CD4-positive, alpha-beta T cell treated with Interleukin-6 for 4 hours (primary cell): Measurements from ENCODE around the gene RAB8B.

Experiments
- DNase-seq: peaks from one replicate; pipeline ENCODE4 v3.0.0-alpha.2; 2020; ENCODE audit warnings: mixed read lengths

Gene RAB8B

DNA sequence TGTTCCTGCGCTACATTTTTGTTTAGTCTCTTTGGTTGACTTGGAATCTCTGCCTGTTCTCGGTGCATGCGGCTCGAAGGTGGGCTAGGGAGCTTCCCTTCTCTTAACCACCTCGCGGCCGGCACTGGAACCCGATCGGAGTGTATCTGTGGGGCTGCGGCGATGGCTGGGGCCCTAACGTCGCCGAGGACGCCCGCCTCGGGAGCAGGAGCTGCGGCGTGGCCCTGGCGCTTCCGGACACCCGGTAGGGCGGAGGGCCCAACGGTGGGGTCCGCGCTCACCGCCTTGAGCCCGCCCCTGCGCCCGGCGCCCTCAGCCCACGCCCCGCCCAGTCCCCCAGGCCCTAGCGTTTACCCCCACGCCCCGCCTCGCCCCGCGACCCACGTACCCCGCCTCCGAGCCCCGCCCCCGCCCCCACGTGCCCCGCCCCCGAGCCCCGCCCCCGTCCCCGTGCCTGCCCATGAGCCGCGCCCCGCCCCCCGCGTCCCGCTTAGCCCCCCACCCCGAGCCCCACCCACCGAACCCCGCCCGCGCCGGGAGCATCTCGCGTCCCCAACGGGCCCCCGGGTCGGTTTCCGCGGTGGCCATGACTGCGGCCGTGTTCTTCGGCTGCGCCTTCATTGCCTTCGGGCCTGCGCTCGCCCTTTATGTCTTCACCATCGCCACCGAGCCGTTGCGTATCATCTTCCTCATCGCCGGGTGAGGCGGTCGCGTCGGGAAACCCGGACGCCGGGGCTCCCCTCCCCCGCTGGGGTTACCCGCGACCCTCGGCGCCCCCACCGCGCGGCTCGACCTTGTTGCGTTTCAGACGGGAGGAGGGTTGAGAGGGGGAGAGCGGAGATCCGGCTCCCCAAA is 87.9 kb downstream of the RAB8B start, which contains the start of gene APH1B:
Gene APH1B (plus strand): TSS at position 568 of the 855 bp plus-strand sequence. CDS start 19 bp downstream, at position 587.
- DNase-seq = peak; percentile 94

DNA sequence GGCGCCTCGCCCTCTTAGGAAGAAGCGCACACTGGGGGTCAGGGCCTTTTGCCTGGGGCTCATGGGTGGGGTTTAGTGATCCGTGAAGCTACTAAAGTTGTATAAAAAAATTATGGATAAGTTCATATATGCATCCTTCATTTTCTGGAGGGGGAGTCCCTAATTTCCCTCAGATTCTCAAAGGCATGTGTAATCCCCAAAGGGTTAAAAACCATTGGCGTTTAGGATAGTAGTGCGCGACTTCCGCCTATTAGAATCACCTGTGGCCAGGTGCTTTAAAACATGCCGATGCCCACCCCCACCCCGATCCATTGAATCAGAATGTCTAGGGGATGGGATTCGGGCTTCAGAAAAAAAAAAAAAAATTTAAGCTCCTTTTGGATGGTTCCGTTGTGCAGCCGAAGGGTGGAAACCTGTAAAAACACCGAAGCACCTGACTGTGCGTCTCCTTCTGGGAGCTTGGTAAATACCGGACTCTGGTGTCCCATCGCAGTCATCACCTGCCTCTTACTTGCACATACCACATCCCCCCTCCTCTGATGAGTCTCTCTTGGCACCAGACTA is 88.6 kb downstream of the RAB8B start:
- peak; percentile 9 for DNase-seq

DNA sequence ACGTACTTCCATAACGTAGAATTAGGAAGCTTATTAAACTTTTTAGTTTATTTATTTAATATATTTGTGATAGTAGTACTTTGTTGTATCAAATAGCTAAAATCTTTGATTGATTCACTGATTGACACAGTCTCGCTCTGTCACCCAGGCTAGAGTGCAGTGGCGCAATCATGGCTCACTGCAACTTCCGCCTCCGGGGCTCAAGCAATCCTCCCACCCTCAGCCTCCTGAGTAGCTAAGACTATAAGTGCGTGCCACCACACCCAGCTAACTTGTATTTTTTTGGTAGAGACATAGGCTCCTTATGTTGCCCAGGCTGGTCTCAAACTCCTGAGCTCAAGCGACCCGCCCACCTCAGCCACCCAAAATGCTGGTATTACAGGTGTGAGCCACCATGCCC is 93.7 kb downstream of the RAB8B start:
- DNase-seq = no peak

DNA sequence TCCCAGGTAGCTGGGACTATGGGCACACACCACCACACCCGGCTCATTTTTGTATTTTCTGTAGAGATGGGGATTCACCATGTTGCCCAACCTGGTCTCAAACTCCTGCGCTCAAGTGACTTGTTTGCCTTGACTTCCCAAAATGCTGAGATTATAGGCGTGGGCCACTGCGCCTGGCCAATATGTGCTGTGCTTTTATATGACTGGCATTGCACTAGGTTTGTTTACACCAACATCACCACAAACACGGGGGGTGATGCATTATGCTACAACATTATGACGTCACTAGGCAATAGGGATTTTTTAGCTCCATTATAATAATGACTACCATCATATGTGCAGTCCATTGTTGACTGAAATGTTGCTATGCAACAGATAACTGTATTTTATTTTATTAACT is 94.9 kb downstream of the RAB8B start:
- no peak for DNase-seq

DNA sequence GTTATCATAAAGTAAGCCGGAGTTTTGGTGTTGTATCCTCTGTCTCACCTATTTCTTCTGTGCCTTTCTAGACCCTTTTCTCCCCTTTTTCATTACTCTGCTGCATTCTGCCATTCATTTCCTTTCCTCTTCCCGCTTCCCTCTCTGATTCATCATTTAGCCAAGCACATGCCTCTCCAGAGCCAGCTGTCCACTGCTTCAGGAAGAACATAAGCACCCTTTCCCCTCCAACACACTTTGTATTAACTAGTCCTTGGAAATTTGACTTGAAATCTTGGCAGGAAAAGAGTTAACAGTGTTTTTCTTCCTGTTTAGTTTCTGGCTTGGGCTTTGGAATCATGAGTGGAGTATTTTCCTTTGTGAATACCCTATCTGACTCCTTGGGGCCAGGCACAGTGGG is 97.7 kb downstream of the RAB8B start:
- no peak for DNase-seq

DNA sequence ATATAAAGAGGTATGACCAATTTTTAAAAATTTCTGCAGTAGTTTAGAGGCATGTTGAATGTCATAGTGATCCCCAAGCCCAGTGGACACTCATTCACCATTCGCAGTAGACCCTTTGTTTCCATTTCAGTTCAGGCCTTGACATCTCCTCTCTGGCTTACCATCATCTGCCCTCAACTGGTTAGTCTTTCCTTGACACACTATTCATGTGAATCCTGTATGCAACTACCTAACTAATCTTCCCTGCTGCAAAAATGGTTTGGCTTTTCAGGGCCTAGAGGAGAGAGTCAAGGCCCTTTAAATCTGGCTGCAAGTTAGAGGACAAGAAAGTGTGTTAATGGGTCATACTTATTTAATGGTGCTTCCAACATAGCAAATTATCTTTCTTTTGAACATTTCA is 98.9 kb downstream of the RAB8B start:
- DNase-seq = no peak

DNA sequence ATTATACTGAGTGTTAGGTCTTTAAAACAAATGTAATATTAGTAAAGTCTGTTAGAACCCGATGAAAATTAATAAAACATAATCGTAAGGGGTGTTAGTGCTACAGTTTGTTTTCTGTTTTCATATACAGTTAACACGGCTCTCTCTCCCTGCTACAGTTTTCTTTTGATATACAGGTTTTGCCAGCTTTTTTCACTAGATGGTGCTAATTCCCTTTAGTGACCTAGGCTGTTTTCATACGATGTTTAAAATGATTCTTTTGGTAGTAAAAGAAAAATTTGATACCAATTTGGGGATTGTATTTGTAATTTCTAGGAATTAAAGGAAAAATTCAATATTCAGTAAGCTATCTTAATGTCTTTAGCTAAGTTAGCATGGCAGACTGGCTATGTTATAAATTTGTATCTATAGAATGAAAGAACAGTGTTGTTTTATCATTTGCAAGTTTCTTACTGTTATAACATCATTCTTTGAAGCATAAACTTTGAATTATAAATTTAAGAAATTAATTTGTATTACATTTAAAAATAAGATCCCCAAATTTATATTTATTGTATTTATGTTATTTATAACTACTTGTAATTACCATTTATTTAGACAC is 99.5 kb downstream of the RAB8B start:
- no peak for DNase-seq

DNA sequence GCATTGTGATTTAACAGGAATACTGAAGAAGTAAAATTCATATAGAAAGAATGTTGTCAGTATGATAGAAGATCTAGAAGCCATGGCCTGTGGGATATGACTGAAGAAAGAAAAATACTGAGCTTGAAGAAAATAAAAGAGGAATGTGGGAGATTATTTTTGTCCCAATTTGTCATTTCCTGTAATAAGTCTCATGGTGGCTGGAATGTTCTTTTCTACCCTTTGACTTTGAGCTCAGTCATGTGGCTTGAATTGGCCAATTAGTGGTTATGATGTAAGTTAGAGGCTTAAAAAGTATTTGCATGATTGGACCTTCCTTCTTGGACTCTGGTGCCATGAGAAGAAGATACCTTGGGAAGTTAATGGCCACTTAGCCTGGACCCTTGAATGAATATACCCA is 102.1 kb downstream of the RAB8B start:
- no peak for DNase-seq

DNA sequence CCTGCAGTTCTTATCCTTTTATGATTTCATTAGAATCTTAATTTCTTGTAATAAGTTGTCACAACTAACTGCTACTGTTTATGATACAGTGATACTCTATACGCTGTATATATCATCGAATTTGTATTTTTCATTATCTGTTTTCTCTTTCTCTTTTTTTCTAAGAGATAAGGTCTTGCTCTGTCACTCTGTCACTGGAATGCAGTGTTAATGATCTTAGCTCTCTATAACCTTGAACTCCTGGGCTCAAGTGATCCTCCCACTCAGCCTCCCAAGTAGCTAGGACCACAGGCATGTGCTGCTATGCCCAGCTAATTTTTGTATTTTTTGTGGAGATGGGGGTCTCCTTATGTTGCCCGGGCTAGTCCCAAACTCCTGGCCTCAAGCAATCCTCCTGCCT is 102.8 kb downstream of the RAB8B start:
- DNase-seq = no peak

DNA sequence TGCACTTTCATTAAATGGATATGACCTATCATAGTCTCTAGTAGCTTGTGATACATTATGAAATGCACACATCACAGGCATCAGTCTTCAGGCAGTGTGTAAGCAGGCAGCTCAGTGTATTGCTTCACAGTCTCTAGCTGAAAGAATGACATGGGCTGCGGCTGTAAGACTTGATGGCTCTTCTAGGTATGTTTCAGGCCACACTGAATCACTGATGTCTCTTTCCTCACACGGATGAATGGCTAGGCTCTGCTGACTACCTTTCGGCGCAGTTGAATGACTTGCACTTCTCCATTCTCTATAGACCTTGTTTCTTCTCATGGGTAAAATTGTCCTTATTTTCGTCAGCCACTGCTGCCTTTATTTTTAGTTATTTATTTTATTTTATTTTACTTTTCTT is 103.4 kb downstream of the RAB8B start:
- no peak for DNase-seq

DNA sequence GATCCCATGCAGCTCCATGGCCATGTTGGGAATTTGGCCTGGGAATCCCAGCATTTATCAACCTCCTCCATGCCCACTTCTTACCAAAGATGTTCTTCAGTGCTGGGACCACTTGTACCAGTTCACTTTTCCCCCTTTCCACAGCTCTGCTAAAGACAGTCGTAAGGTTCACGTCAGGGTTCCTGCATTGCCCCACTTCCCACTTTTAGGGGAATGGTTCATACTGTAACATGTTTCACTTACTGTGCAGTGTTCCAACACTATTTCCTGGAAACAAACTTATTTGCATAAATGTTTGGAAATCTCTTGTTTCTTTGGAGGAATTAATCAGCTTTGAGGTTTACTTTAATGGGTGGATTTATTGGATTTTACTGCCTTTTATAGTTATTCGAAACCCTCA is 105.0 kb downstream of the RAB8B start:
- DNase-seq = no peak

DNA sequence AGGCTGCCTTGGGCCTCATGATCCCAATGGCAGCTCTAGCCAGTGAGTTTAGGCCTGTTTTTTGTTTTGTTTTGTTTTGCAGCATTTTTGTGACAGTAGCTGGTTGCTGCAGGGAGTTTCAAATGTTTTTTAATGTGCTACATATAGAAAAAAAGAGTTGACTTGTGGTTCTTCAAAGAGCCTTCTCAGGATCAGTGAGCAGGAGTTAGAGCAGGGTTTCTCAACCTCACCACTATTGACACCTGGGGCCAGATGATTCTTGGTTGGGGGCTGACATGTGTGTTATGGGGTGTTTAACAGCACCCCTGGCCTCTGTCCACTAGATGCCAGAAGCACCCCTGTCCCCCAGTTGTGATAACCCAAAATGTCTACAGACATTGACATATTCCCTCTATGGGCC is 105.9 kb downstream of the RAB8B start:
- DNase-seq = no peak

DNA sequence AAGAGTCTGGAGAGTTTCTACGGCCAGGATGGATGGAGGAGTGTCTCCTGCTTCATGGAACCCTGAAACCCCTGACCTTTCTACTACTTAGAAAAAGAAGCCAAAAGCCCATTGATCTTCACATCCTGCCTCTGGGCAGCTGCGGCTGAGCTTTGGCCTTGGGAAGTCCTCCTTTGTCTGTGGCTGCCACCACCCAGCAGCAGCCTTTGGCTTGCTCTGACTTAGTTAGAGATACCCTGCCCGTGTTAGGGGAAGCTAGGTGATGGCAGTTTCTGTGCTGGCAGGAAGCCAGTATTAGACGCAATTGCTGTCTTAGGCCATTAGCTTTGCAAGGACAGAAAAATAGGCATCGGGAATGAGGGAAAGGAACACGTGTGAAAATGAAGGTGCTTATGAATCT is 106.8 kb downstream of the RAB8B start:
- DNase-seq = no peak

DNA sequence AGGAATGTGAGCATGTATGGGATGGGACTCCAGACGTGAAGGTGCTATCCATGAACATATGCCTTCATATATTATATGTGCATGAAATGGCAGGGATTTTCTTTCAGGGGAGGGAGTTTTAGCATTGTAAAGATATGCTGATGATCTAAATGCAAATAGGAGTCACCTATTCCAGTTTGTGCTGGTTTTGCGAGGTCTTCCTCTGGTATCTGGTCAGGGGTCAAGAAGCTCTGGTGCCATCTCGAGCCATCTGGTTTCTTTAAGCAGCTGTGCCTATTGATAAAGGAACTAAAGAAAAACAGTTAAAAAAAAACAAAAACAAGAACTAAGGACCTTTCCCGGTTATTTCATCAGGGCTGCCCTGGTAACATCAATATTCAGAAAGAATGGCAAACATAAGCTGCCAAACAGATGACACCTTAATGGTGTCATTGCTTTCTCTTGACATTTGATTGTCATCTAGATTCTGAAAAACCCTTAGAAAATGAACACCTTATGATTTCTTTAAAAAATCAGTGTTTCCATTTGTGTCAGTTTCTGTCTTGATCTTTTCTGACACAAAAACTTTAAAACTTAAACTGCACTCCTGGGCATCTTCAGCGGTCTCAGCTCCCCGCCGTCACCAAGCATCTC is 110.7 kb downstream of the RAB8B start:
- DNase-seq = no peak

DNA sequence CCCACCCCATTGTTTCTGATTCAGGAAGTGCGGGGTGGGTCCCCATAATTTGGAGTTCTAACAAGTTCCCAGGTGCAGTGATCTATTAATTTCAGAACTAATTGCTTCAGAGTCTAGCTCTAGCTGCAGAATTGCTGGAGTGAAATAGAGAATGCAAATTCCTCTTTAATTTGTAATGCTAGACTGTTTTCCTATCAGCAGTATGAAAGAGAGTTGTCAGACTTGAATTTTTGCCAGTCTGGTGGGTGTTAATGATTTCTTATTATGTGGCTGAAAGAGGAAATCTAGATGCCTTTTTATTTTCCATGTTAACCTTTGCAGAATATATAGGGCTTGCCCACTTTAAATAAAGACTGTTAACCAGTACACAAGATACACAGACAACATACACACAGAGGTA is 111.7 kb downstream of the RAB8B start:
- no peak for DNase-seq

DNA sequence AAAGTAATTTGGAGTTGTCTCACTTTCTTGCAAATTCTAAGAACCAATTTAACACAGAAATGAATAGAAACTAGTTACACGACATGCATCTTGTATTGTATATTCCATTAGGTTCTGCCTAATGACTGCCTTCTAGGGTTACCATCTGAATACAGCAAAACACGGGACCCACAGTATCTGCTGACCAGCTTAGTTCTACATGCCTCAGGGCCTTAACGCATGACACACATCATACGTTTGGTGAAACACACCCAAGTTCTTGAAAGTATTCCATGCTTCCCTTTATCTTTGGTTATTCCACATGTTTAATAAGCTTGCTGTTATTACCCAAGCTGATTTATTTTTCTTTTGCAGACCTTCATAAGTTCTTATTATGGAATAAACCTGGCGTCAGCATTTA is 115.9 kb downstream of the RAB8B start:
- DNase-seq = no peak

DNA sequence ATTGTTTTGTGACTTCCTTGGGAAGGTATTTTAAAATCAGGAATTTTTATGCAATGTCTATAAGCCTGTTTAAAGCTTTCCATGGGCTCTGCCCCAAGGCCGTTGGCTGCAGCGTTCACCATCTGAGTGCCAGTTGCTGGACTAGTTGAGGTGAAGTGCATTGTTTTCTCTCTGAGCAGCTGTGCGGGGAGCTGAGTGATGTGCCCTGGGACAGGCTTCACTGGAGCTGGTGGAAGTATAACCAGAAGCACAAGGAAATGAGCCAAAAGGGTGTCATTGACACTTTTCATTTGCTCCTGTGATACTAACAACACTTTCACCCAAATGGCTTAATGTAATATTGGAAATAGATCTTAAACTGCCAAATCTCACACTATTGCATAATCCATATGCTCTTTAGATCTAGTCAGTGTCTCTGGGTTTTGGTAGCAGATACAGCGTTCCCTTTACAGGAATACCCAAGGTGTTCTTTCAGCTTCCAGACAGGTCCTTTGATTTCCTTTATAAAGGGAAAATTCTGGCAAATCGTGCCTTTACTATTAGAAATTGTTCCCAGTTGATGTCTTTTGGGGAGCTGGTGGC is 117.2 kb downstream of the RAB8B start:
- no peak for DNase-seq

DNA sequence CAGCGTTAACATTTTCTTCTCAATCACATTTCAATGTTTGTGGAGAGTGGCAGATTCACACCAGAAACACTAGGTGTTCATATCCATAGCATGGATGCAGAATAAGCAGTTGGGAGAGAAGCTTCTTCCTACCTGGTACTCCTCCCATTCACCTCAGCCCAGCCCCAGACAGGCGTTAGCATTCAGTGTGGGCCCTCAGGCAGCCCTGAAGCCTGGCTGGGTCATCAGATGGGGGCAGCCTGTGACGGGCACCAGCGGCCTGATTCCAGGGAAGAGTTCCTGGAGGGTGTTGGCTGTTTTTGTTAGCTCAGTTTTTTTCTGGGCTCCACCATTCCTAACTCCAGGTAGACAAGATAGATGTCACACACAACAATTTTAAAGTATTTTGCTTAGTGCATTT is 119.1 kb downstream of the RAB8B start:
- no peak for DNase-seq

DNA sequence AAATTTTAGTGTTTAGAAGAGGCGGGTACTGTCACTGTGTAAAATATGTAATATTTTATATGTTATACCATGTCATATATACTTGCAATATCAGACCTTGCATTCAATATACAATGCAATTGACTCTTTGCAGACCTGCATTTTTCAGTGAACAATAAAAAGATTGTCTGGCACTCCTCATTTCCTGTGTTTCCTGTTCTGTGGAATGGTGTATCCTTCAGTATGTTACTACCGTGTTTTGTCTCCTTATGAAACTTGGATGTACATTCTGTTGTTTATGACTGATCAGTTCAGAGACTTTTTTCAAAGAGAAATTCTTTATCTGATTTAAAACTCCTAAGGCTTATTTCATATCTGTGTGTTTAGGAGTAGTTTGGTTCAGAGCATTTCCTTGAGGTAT is 119.5 kb downstream of the RAB8B start:
- DNase-seq = no peak

DNA sequence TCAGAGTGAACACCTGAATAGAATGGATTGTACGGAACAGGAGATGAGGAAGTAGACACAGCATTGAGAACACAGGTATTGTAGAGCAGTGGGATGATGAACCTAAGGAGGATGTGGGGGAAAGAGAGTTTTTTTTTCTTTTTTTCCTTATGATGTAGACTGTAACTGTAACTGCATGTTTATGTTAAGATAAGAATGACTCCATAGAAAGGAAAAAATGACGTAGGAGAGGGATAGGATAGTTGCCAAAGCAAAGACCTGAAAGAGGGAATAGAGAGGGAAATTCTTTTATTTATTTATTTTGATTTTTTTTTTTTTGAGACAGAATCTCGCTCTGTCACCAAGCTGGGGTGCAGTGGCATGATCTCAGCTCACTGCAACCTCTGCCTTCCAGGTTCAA is 121.2 kb downstream of the RAB8B start:
- no peak for DNase-seq

DNA sequence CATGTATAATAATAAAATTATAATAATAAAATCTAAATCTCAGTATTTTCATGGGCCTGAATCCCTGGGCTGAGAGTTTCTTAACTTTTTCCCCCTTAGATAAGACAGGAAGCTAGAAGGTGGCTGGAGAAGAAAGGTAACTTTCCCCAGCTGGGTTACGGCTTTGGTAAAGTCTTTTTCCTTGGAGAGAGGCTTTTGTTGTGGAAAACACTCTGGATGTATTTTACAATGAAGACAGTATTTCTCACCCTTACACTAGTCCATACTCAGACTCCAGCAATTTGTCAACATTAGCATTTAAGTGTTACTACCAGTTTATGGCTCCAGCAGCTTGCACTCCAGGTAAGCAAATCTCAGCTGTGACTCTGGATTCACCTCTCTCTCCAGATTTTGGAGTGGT is 122.9 kb downstream of the RAB8B start:
- DNase-seq = no peak

DNA sequence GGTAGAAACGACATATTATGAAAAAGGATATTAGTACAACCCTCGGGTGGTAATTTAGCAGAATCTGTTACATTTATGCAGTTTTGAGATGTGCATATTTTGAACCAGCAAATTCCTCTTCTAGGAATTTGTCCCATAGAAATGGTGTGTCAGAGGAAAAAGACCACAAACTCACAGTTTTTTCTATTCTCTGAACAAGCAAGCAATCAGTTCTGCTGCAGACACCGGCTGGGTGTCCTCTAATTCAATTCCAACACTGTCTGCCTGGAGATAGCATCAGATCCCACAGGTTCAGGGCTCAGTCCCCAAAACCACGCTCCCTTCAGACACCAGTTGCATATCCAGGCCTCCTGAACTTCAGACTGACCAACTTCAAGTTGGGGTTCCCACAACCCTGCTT is 124.4 kb downstream of the RAB8B start:
- no peak for DNase-seq

DNA sequence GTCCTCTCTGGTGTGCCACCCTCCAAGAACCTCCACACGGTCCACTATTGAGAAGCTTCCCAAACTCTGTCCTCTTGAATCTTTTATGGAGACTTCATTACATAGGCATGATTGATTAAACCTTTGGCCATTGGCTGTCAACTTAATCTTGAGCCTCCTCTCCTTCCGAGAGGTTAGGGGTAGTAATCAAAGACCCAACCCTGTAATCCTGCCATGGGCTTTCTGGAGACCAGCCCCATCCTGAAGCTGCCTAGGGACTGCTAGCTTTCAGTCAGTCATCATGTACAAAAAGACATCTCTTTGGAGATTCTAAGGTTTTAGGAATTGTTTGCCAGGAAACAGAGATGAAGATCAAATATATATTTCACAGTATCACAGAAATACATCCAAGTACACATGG is 125.0 kb downstream of the RAB8B start:
- no peak for DNase-seq
